HCT116 (cell line): ENCODE results near the gene LMOD1. TPM values are rescaled to one million over a fixed set of nuclear protein-coding genes. Genes with fewer than 3 reads are reported as not detected.

Experiments
- ATAC-seq: fragments of 200-7000 bp; cut with Tn5 transposase; 2 replicates; pipeline ENCODE4 v1.9.1; 2020; ENCODE audit warnings: mild to moderate bottlenecking, moderate library complexity
- BruUV-seq: library from RNA; stranded (reverse); fragments of 400-500 nt; replicated peaks from 2 replicates; lab custom pipeline; 2021; lab: Mats Ljungman, UMichigan
- CTCF ChIA-PET: fragments of 300-600 bp; sonication (Branson Sonifier 250); formaldehyde crosslinking; loops from one replicate; lab custom pipeline; 2021; ENCODE audit warnings: antibody characterized with exemption; lab: Charles Lee
- POLR2A ChIA-PET: fragments of 300-600, 350-600 bp; sonication (Branson Sonifier 250); formaldehyde crosslinking; loops from one replicate; lab custom pipeline; 2021; ENCODE audit warnings: antibody characterized with exemption; lab: Charles Lee
- RAD21 ChIA-PET, 2 experiments: fragments of 300-600 bp; sonication (Branson Sonifier 250); formaldehyde crosslinking; loops; one replicate each; lab custom pipeline; 2023; ENCODE audit warnings: low total read pairs in 2 of 2; ENCODE audit not compliant: uncharacterized antibody in 2 of 2, unreplicated experiment in 2 of 2, low non-redundant PET in 1 of 2; lab: Charles Lee
- DNase-seq: peaks from one replicate; pipeline ENCODE4 v3.0.0-alpha.2; 2010; ENCODE audit warnings: low read depth, low spot score
- H2AFZ ChIP-seq: fragments of 200-600 bp; shearing (Covaris generic), sonication (generic); 2 replicates; pipeline ENCODE4 v1.6.1; 2017; ENCODE audit warnings: low read depth, mixed run types, mixed read lengths, antibody characterized with exemption, low read length; ENCODE audit not compliant: poor library complexity, severe bottlenecking
- H3K27ac ChIP-seq: 2 replicates; pipeline ENCODE4 v1.5.1; 2012; ENCODE audit warnings: low read depth, low read length
- H3K27me3 ChIP-seq: fragments of 200-600 bp; sonication (generic); 2 replicates; pipeline ENCODE4 v1.6.1; 2016; ENCODE audit warnings: mixed run types, low read length, mixed read lengths; ENCODE audit not compliant: insufficient read depth
- H3K36me3 ChIP-seq, 2 experiments: fragments of 200-500 bp in 1 of 2; fragments of 200-600 bp in 1 of 2; sonication (Bioruptor generic) in 1 of 2; sonication (generic) in 1 of 2; 2 replicates each; pipeline versions ENCODE4 v1.5.1 to v1.6.1; 2014 to 2016; ENCODE audit warnings: low read length in 2 of 2, inconsistent platforms in 1 of 2, mixed read lengths in 1 of 2, mixed run types in 1 of 2; ENCODE audit not compliant: insufficient read depth in 2 of 2, control insufficient read depth in 1 of 2
- H3K4me1 ChIP-seq, 2 experiments: fragments of 200-600 bp in 1 of 2; sonication (generic) in 1 of 2; 2 replicates each; pipeline versions ENCODE4 v1.5.1 to v1.6.1; 2012 to 2017; ENCODE audit warnings: low read length in 2 of 2, inconsistent platforms in 1 of 2, mild to moderate bottlenecking in 1 of 2, mixed read lengths in 1 of 2, mixed run types in 1 of 2, moderate library complexity in 1 of 2; ENCODE audit not compliant: insufficient read depth in 2 of 2, control insufficient read depth in 1 of 2
- H3K4me2 ChIP-seq: fragments of 200-600 bp; sonication (generic); 2 replicates; pipeline ENCODE4 v1.6.1; 2017; ENCODE audit warnings: mixed run types, low read length, mixed read lengths
- H3K4me3 ChIP-seq, 2 experiments: fragments of 200-600 bp in 1 of 2; sonication (generic) in 1 of 2; replicated peaks in 1 of 2; 2 replicates each; pipeline ENCODE4 v1.5.1; 2011 to 2016; ENCODE audit warnings: low read length in 2 of 2, control low read depth in 1 of 2, low read depth in 1 of 2, mild to moderate bottlenecking in 1 of 2, mixed read lengths in 1 of 2, mixed run types in 1 of 2
- H3K79me2 ChIP-seq: fragments of 200-600 bp; sonication (generic); 2 replicates; pipeline ENCODE4 v1.6.1; 2017; ENCODE audit warnings: mild to moderate bottlenecking, mixed run types, low read length, moderate library complexity, mixed read lengths; ENCODE audit not compliant: insufficient read depth
- H3K9ac ChIP-seq: fragments of 200-600 bp; sonication (generic); 2 replicates; pipeline ENCODE4 v1.6.1; 2016; ENCODE audit warnings: low read length, mixed read lengths
- H3K9me2 ChIP-seq: fragments of 200-600 bp; sonication (generic), shearing (Covaris generic); 2 replicates; pipeline ENCODE4 v1.6.1; 2017; ENCODE audit warnings: mixed run types, mild to moderate bottlenecking, moderate library complexity; ENCODE audit not compliant: insufficient read depth
- H3K9me3 ChIP-seq, 2 experiments: fragments of 200-500 bp in 1 of 2; fragments of 200-600 bp in 1 of 2; sonication (Bioruptor generic) in 1 of 2; sonication (generic) in 1 of 2; 2 replicates each; pipeline ENCODE4 v1.6.1; 2014 to 2017; ENCODE audit warnings: low read length in 2 of 2, mixed read lengths in 2 of 2, inconsistent platforms in 1 of 2, low read depth in 1 of 2, mild to moderate bottlenecking in 1 of 2, mixed run types in 1 of 2, moderate library complexity in 1 of 2; ENCODE audit not compliant: control insufficient read depth in 1 of 2, insufficient read depth in 1 of 2
- H4K20me1 ChIP-seq: fragments of 200-600 bp; sonication (generic), shearing (Covaris generic); 2 replicates; pipeline ENCODE4 v1.6.1; 2017; ENCODE audit warnings: mixed run types, mild to moderate bottlenecking, moderate library complexity; ENCODE audit not compliant: insufficient read depth
- POLR2AphosphoS5 ChIP-seq: IDR thresholded peaks from 2 replicates; pipeline ENCODE4 v1.6.1; 2011; ENCODE audit warnings: mild to moderate bottlenecking, low read depth, low read length, moderate library complexity
- RAD21 ChIP-seq: IDR thresholded peaks from 2 replicates; pipeline ENCODE4 v1.6.1; 2012; ENCODE audit warnings: low read depth, mild to moderate bottlenecking
- SIN3A ChIP-seq: IDR thresholded peaks from 2 replicates; pipeline ENCODE4 v1.6.1; 2012; ENCODE audit warnings: low read depth
- SP1 ChIP-seq: IDR thresholded peaks from 2 replicates; pipeline ENCODE4 v1.6.1; 2012; ENCODE audit warnings: low read depth
- TCF7L2 ChIP-seq: IDR thresholded peaks from 2 replicates; pipeline ENCODE4 v1.7.0; 2011; ENCODE audit warnings: borderline replicate concordance, inconsistent platforms; ENCODE audit not compliant: insufficient read depth, insufficient read length; ENCODE audit errors: extremely low read depth
- YY1 ChIP-seq: IDR thresholded peaks from 2 replicates; pipeline ENCODE4 v1.6.1; 2011; ENCODE audit warnings: low read length, low read depth, moderate library complexity, mild to moderate bottlenecking; ENCODE audit not compliant: insufficient replicate concordance; ENCODE audit errors: extremely low read depth
- ZFX ChIP-seq: fragments of 450-650 bp; IDR thresholded peaks from 2 replicates; pipeline ENCODE4 v1.6.1; 2017
- intact Hi-C: fragments of 100-400 bp; cut with micrococcal nuclease; formaldehyde crosslinking; loops from 2 replicates; pipeline ENCODE4 v1.10.0; 2022
- total RNA-seq: library from RNA; stranded (reverse); gene quantifications from one replicate; pipeline ENCODE4 v1.2.1, GENCODE V29; 2021; ENCODE audit not compliant: unreplicated experiment
- TF ChIP-seq, protein P1 (sequence below): IDR thresholded peaks from 2 replicates; pipeline ENCODE4 v1.6.1; 2012
- TF ChIP-seq, protein P2 (sequence below): IDR thresholded peaks from 2 replicates; pipeline ENCODE4 v1.6.1; 2012
- TF ChIP-seq, protein P3 (sequence below): IDR thresholded peaks from 2 replicates; pipeline ENCODE4 v1.6.1; 2011; ENCODE audit warnings: mild to moderate bottlenecking, low read length, moderate library complexity; ENCODE audit not compliant: insufficient replicate concordance; ENCODE audit errors: extremely low read depth

The LMOD1 gene
- total RNA-seq, 1 experiment from 2014 or later, result 0.12 TPM

DNA sequence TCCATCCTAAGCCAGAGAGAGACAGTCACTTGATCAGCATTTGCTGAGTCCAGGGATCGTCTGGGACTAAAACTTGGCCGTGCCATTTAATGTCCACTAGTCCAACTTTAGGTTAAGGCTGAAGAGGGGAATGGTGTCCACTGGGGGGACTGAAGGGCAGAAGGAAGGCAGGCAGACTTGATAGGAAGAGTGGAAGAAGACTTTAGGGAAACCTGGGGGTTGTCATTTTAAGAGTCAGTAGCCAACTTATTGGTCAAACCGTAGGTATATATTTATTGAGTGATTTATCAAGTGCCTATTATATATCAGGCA, 1.3 kb upstream of the LMOD1 start:
- intact Hi-C loops, result no loop called here
- Histone ChIP-seq H3K4me2 (no peak overlapping the region), H2AFZ (no peak overlapping the region), H3K9me3 (no peaks in the 10 kb centered on the region), H3K9me2 (no peaks in the 10 kb centered on the region), H3K4me1 (peaks cover 0 to 2% of the 10 kb centered on the region in 2 experiments; a peak in 2 of 4 replicates), H4K20me1 (no peaks in the 10 kb centered on the region), H3K27me3 (peaks cover 11% of the 10 kb centered on the region), H3K36me3 (no peaks in the 10 kb centered on the region), H3K79me2 (no peaks in the 10 kb centered on the region), H3K4me3 (no peak overlapping the region), H3K27ac (no peak overlapping the region), H3K9ac (no peak overlapping the region)
- DNase-seq (no peak), ATAC-seq (peak; percentile 40; the same call in 1 of the 2 replicates)
- CTCF ChIA-PET, result no interaction called here
- RAD21 ChIA-PET, result no interaction called here
- TF ChIP-seq, protein P1, sequence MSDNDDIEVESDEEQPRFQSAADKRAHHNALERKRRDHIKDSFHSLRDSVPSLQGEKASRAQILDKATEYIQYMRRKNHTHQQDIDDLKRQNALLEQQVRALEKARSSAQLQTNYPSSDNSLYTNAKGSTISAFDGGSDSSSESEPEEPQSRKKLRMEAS, result no peak
- TF ChIP-seq YY1 (no peak), TCF7L2 (no peak), POLR2AphosphoS5 (no peak), SP1 (no peak), RAD21 (no peak)
- TF ChIP-seq, protein P2, sequence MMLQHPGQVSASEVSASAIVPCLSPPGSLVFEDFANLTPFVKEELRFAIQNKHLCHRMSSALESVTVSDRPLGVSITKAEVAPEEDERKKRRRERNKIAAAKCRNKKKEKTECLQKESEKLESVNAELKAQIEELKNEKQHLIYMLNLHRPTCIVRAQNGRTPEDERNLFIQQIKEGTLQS, result no peak
- no TSS peak for BruUV-seq
- POLR2A ChIA-PET, result interaction anchor here (1.1 kb wide), 1 partner anchor 63 kb away, joined by 3 read pairs; the partner anchor contains the start of gene ELF3

DNA sequence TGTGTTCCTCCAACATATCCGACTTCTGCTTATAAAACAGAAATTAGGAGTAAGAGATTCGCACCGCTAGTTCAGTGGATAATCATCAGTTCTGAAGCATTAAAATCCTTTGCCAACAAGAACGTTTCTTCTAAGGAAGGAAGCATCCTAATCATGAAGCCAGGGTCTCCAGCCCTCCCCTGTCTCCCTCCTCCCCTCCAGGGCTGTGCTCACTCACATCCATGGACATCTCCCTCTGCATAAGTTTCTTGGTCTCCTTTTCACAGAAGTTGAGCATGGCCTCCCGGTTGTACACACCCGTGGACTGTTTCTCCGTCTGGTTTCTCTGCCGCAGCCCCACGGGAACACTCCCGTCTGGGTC, 505 bp downstream of the LMOD1 start:
- Histone ChIP-seq H3K9me2 (no peaks in the 10 kb centered on the region), H3K36me3 (no peaks in the 10 kb centered on the region), H3K79me2 (no peaks in the 10 kb centered on the region), H3K4me3 (no peak overlapping the region), H4K20me1 (no peaks in the 10 kb centered on the region), H3K9ac (no peak overlapping the region), H3K9me3 (no peaks in the 10 kb centered on the region), H2AFZ (no peak overlapping the region), H3K27ac (no peak overlapping the region), H3K4me2 (no peak overlapping the region), H3K4me1 (peaks cover 10 to 11% of the 10 kb centered on the region in 2 experiments; a peak in 3 of 4 replicates), H3K27me3 (peaks cover 11% of the 10 kb centered on the region)
- ATAC-seq (no peak), DNase-seq (no peak)
- RAD21 ChIA-PET, result no interaction called here
- intact Hi-C loops, result no loop called here
- POLR2A ChIA-PET, result interaction anchor here (1.0 kb wide), 1 partner anchor 9 kb away, joined by 5 read pairs; the partner anchor contains the start of gene TIMM17A
- CTCF ChIA-PET, result interaction anchor here (1.1 kb wide), 2 partner anchors 50 kb away, joined by 4 to 5 read pairs; no protein-coding TSS in a partner anchor
- BruUV-seq, result no TSS peak
- TF ChIP-seq SP1 (no peak), ZFX (no peak), SIN3A (no peak)
- TF ChIP-seq, protein P3, sequence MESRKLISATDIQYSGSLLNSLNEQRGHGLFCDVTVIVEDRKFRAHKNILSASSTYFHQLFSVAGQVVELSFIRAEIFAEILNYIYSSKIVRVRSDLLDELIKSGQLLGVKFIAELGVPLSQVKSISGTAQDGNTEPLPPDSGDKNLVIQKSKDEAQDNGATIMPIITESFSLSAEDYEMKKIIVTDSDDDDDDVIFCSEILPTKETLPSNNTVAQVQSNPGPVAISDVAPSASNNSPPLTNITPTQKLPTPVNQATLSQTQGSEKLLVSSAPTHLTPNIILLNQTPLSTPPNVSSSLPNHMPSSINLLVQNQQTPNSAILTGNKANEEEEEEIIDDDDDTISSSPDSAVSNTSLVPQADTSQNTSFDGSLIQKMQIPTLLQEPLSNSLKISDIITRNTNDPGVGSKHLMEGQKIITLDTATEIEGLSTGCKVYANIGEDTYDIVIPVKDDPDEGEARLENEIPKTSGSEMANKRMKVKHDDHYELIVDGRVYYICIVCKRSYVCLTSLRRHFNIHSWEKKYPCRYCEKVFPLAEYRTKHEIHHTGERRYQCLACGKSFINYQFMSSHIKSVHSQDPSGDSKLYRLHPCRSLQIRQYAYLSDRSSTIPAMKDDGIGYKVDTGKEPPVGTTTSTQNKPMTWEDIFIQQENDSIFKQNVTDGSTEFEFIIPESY, result no peak
- TF ChIP-seq, all 23 proteins: peak for 0
